Smooth muscle cell (in vitro differentiated cells): ENCODE results near the gene CDKN2B. TPM values are rescaled to one million over a fixed set of nuclear protein-coding genes. Genes with fewer than 3 reads are reported as not detected.

Experiments used
- DNase-seq: peaks from one replicate; lab custom pipeline; 2025; ENCODE audit not compliant: unreplicated experiment; lab: John Stamatoyannopoulos, UW
- H2AFZ ChIP-seq: fragments of 200-600 bp; sonication (generic); 2 replicates; pipeline ENCODE4 v1.6.0; 2016; ENCODE audit warnings: antibody characterized with exemption, low read depth, mild to moderate bottlenecking
- H3F3A ChIP-seq: fragments of 200-600 bp; sonication (generic); 2 replicates; pipeline ENCODE4 v1.6.0; 2017; ENCODE audit warnings: antibody characterized with exemption, low read depth
- H3K27ac ChIP-seq: fragments of 200-600 bp; sonication (generic); 2 replicates; pipeline ENCODE4 v1.5.1; 2016; ENCODE audit warnings: low read depth, mild to moderate bottlenecking
- H3K27me3 ChIP-seq: fragments of 200-600 bp; sonication (generic); 2 replicates; pipeline ENCODE4 v1.6.1; 2016; ENCODE audit warnings: low read depth, mild to moderate bottlenecking
- H3K36me3 ChIP-seq: fragments of 200-600 bp; sonication (generic); 2 replicates; pipeline ENCODE4 v1.5.1; 2016; ENCODE audit warnings: low read depth
- H3K4me1 ChIP-seq: fragments of 200-600 bp; sonication (generic); 2 replicates; pipeline ENCODE4 v1.5.1; 2016; ENCODE audit warnings: low read depth
- H3K4me2 ChIP-seq: fragments of 200-600 bp; sonication (generic); 2 replicates; pipeline ENCODE4 v1.6.0; 2016; ENCODE audit warnings: mild to moderate bottlenecking
- H3K4me3 ChIP-seq: fragments of 200-600 bp; sonication (generic); 2 replicates; pipeline ENCODE4 v1.5.1; 2016; ENCODE audit warnings: mild to moderate bottlenecking
- H3K79me2 ChIP-seq: fragments of 200-600 bp; sonication (generic); 2 replicates; pipeline ENCODE4 v1.6.0; 2016; ENCODE audit warnings: low read depth, mild to moderate bottlenecking
- H3K9ac ChIP-seq: fragments of 200-600 bp; sonication (generic); 2 replicates; pipeline ENCODE4 v1.6.0; 2016; ENCODE audit warnings: low read depth
- H3K9me3 ChIP-seq: fragments of 200-600 bp; sonication (generic); replicated peaks from 2 replicates; pipeline ENCODE4 v1.5.1; 2016; ENCODE audit warnings: low read depth
- H4K20me1 ChIP-seq: fragments of 200-600 bp; sonication (generic); 2 replicates; pipeline ENCODE4 v1.6.0; 2016; ENCODE audit warnings: low read depth
- WGBS: methylation state at CpG from one replicate; pipeline ENCODE4 v1.1.7; 2016; ENCODE audit warnings: low lambda C conversion rate; 5-methylcytosine and 5-hydroxymethylcytosine counted together
- polyA plus RNA-seq: library from polyadenylated mRNA; unstranded; fragments of >200 nt; fragmentation: Nextera tagmentation; extraction: Ambion mirVana; gene quantifications from 2 replicates; pipeline ENCODE4 v1.2.1, GENCODE V29; 2016
- total RNA-seq: library from RNA; depleted of rRNA; stranded (reverse); fragments of >200 nt; gene quantifications from 2 replicates; pipeline ENCODE4 v1.2.3, GENCODE V29; 2014
- TF ChIP-seq, protein P1 (sequence below): fragments of 200-600 bp; sonication (generic); IDR thresholded peaks from 2 replicates; pipeline ENCODE4 v1.5.1; 2017; ENCODE audit warnings: borderline replicate concordance, mild to moderate bottlenecking, antibody characterized with exemption; ENCODE audit not compliant: insufficient read depth, poor library complexity, severe bottlenecking

Gene CDKN2B
- total and polyA plus RNA-seq, 2 experiments from 2014 or later, result 116 to 184 TPM

DNA sequence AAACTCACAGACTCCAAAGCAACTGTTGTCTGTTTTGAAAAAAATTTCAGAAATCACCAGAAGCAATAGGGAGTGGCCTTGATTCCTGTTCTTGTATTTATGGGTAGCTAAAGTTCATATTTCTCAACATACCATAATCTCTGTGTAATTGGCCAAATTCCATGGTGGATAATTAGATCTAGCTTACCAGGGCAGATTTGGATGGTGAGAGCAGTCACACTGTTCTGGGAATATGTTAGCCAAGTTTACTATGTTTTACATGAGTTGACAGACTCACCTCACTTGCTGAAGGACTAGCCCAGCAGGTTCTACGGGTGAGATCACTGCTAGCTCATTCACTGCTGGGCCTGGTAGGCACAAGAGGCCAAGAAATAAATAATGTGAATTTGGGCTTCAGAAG lies 32.7 kb upstream of the CDKN2B start:
- H3K36me3 ChIP-seq, result no peaks in the 10 kb centered on the region
- H3K27ac ChIP-seq, result peak overlapping the region; percentile 84
- peaks cover 7% of the 10 kb centered on the region for H3F3A ChIP-seq
- no peaks in the 10 kb centered on the region for H3K9me3 ChIP-seq
- H4K20me1 ChIP-seq, result no peaks in the 10 kb centered on the region
- H2AFZ ChIP-seq, result no peak overlapping the region
- H3K4me2 ChIP-seq, result peak overlapping the region; percentile 58
- 68% methylated on average over 1 of the region's 1 CpG for WGBS
- H3K4me1 ChIP-seq, result peaks cover 6% of the 10 kb centered on the region
- peak overlapping the region; percentile 21 for H3K9ac ChIP-seq
- TF ChIP-seq, protein P1, sequence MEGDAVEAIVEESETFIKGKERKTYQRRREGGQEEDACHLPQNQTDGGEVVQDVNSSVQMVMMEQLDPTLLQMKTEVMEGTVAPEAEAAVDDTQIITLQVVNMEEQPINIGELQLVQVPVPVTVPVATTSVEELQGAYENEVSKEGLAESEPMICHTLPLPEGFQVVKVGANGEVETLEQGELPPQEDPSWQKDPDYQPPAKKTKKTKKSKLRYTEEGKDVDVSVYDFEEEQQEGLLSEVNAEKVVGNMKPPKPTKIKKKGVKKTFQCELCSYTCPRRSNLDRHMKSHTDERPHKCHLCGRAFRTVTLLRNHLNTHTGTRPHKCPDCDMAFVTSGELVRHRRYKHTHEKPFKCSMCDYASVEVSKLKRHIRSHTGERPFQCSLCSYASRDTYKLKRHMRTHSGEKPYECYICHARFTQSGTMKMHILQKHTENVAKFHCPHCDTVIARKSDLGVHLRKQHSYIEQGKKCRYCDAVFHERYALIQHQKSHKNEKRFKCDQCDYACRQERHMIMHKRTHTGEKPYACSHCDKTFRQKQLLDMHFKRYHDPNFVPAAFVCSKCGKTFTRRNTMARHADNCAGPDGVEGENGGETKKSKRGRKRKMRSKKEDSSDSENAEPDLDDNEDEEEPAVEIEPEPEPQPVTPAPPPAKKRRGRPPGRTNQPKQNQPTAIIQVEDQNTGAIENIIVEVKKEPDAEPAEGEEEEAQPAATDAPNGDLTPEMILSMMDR, result no peak
- H3K4me3 ChIP-seq, result no peak overlapping the region
- H3K27me3 ChIP-seq, result no peaks in the 10 kb centered on the region
- H3K79me2 ChIP-seq, result no peaks in the 10 kb centered on the region
- DNase-seq, result no peak

DNA sequence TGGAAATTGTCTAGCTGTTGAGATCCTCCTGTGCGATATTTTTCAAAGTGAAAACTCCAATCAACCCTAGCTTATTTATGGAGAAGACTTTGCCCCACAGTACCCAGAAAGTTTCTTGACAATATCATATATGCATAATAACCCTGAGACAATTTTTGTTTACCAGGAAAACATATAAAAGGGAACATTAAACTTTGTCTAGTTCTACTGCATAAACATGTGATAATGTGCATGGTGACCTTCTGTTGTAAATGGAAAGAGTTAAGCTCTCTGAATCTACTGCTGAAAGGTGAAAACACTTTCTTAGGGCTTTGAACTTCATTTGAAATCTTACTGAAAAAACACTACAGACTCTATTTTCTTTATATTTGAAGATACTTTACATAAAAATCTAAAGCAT lies 32.2 kb upstream of the CDKN2B start:
- peak overlapping the region; percentile 58 for H3K4me2 ChIP-seq
- DNase-seq, result no peak
- no peaks in the 10 kb centered on the region for H3K27me3 ChIP-seq
- no peak overlapping the region for H2AFZ ChIP-seq
- peak overlapping the region; percentile 14 for H3K9ac ChIP-seq
- no peaks in the 10 kb centered on the region for H3K36me3 ChIP-seq
- peaks cover 7% of the 10 kb centered on the region for H3F3A ChIP-seq
- no peak overlapping the region for H3K4me3 ChIP-seq
- TF ChIP-seq, protein P1, result no peak
- H3K79me2 ChIP-seq, result no peaks in the 10 kb centered on the region
- 100% methylated on average over 1 of the region's 1 CpG for WGBS
- no peaks in the 10 kb centered on the region for H3K9me3 ChIP-seq
- H3K27ac ChIP-seq, result peak overlapping the region; percentile 84
- H3K4me1 ChIP-seq, result peaks cover 6% of the 10 kb centered on the region
- no peaks in the 10 kb centered on the region for H4K20me1 ChIP-seq

DNA sequence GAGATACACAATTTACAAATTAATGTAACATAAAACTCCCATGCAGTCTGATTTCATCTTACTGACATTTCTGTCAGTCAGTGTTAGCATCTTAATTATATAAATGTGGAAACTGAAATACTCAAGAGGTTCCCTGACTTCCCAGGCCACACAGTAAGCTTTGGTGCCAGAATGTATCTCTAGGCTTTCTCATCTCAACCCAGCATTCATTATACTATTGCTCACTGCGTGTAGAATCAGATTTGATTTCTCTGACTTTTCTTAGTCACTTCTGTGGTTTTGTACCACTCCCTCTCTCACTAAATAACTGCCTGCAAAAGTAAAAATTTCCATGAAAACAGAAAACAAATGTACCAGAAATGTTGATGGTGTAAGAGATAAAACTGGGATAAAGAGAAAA lies 31.7 kb upstream of the CDKN2B start:
- Histone ChIP-seq H3K27me3 (no peaks in the 10 kb centered on the region), H4K20me1 (no peaks in the 10 kb centered on the region), H3F3A (peaks cover 7% of the 10 kb centered on the region), H3K27ac (peak overlapping the region; percentile 84), H3K9ac (peak overlapping the region; percentile 14), H3K36me3 (no peaks in the 10 kb centered on the region), H3K4me1 (peaks cover 6% of the 10 kb centered on the region), H2AFZ (peak overlapping the region; percentile 3), H3K79me2 (no peaks in the 10 kb centered on the region), H3K4me3 (no peak overlapping the region), H3K4me2 (peak overlapping the region; percentile 58), H3K9me3 (no peaks in the 10 kb centered on the region)
- no peak for DNase-seq
- 0% methylated on average over 1 of the region's 1 CpG for WGBS
- TF ChIP-seq, protein P1, result no peak

DNA sequence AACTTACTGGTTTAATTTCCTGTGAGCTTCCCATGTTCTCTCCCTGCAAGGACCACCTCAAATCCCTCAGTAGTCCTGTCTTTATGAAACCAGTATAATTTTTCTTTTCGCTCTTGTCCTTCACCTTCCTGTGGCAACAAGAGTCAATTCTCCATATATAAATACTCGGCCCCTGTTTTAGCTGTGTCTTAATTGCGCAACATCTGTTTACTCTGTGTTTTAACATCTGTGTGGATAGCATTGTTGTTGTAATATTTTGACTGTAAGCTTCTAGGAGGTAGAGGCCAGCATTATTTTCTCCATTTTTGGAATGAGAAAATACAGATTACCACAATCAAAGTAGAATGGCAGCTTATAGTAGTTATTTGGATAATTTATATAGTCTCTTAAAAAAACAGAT lies 30.2 kb upstream of the CDKN2B start:
- H3K4me3 ChIP-seq, result no peak overlapping the region
- H3K9me3 ChIP-seq, result no peaks in the 10 kb centered on the region
- H3K4me2 ChIP-seq, result peak overlapping the region; percentile 58
- no peak for DNase-seq
- TF ChIP-seq, protein P1, result no peak
- peaks cover 7% of the 10 kb centered on the region for H3F3A ChIP-seq
- no peaks in the 10 kb centered on the region for H3K79me2 ChIP-seq
- H4K20me1 ChIP-seq, result no peaks in the 10 kb centered on the region
- WGBS, result 71% methylated on average over 3 of the region's 3 CpGs
- no peaks in the 10 kb centered on the region for H3K36me3 ChIP-seq
- H3K27me3 ChIP-seq, result no peaks in the 10 kb centered on the region
- no peak overlapping the region for H2AFZ ChIP-seq
- H3K9ac ChIP-seq, result peak overlapping the region; percentile 15
- H3K4me1 ChIP-seq, result peaks cover 6% of the 10 kb centered on the region
- H3K27ac ChIP-seq, result peak overlapping the region; percentile 84
